ENCODE data around the gene CD300LF. TPM values are rescaled to one million over a fixed set of nuclear protein-coding genes. Genes with fewer than 3 reads are reported as not detected.
A peak's percentile ranks its signal among the peaks of the same experiment; 100 is the strongest.

The CD300LF gene
- total RNA-seq, 1 experiment from 2014 or later, result 2.4 TPM

GRCh38 chr17:74750327-74751069, 37.8 kb upstream of the CD300LF start:
- no TSS peak for BruUV-seq (replicated peaks)
- peak overlapping the region; percentile 87 for H3K27ac Mint-ChIP-seq (ENCODE audit: unreplicated experiment)
- Histone ChIP-seq H3K9me3 (no peaks in the 10 kb centered on the region), H3K36me3 (ENCODE audit: control insufficient read depth, insufficient read depth, low read length) (peaks cover 8% of the 10 kb centered on the region; the same call in 1 of the 2 replicates), H3K27me3 (replicated peaks; ENCODE audit: control insufficient read depth, insufficient read depth, low read length) (no peaks in the 10 kb centered on the region), H3K4me3 (ENCODE audit: low read depth, low read length) (peak overlapping the region; percentile 99), H3K4me1 (peaks cover 54% of the 10 kb centered on the region)
- DNase-seq, result peak in 1 of 2 experiments; percentile 55
- TF ChIP-seq CTCF (IDR thresholded peaks at IDR 0.05; ENCODE audit: insufficient read depth in 1 of 2, low read depth in 1 of 2, low read length in 1 of 2, severe bottlenecking in 1 of 2, unreplicated experiment in 1 of 2), result peak in 1 of 2 experiments; percentile 3
- ChIA-PET POLR2A (interaction anchor here (0.6 to 2.4 kb wide), 9 partner anchors 9 to 359 kb away, joined by 3 to 40 read pairs (median 8); partner anchors contain the start of genes CDR2L, NAT9 and RAB37), CTCF (interaction anchor here (0.7 to 8.1 kb wide), 9 partner anchors 8 to 774 kb away, joined by 6 to 102 read pairs (median 13); partner anchors contain the start of genes NAT9 and RAB37)
- peaks cover 10% of the 10 kb centered on the region for H3K9me3 Mint-ChIP-seq (ENCODE audit: unreplicated experiment)
- peaks cover 49% of the 10 kb centered on the region for H3K4me1 Mint-ChIP-seq (ENCODE audit: low read depth, unreplicated experiment)
- no peaks in the 10 kb centered on the region for H3K27me3 Mint-ChIP-seq (ENCODE audit: insufficient read depth, unreplicated experiment)
- intact Hi-C loops (cut with micrococcal nuclease; ENCODE audit: unreplicated experiment), result no loop called here
- H3K36me3 Mint-ChIP-seq (ENCODE audit: insufficient read depth, unreplicated experiment), result peaks cover 59% of the 10 kb centered on the region
- H3K4me3 Mint-ChIP-seq (ENCODE audit: unreplicated experiment), result peak overlapping the region; percentile 98

GRCh38 chr17:74750039-74750326, 37.3 kb upstream of the CD300LF start:
- ChIA-PET CTCF (interaction anchor here (0.7 to 8.1 kb wide), 10 partner anchors 9 to 775 kb away, joined by 3 to 102 read pairs (median 10); partner anchors contain the start of genes NAT9 and RAB37), POLR2A (interaction anchor here (0.6 to 2.4 kb wide), 9 partner anchors 10 to 359 kb away, joined by 3 to 40 read pairs (median 8); partner anchors contain the start of genes FDXR, NAT9 and RAB37)
- peaks cover 54% of the 10 kb centered on the region for H3K36me3 Mint-ChIP-seq (ENCODE audit: insufficient read depth, unreplicated experiment)
- no peak for DNase-seq
- intact Hi-C loops (cut with micrococcal nuclease; ENCODE audit: unreplicated experiment), result no loop called here
- peaks cover 45% of the 10 kb centered on the region for H3K4me1 Mint-ChIP-seq (ENCODE audit: low read depth, unreplicated experiment)
- peak overlapping the region; percentile 98 for H3K4me3 Mint-ChIP-seq (ENCODE audit: unreplicated experiment)
- peak overlapping the region; percentile 87 for H3K27ac Mint-ChIP-seq (ENCODE audit: unreplicated experiment)
- H3K9me3 ChIP-seq, result no peaks in the 10 kb centered on the region
- no TSS peak for BruUV-seq (replicated peaks)
- no peaks in the 10 kb centered on the region for H3K27me3 ChIP-seq (replicated peaks; ENCODE audit: control insufficient read depth, insufficient read depth, low read length)
- peak overlapping the region; percentile 99 for H3K4me3 ChIP-seq (ENCODE audit: low read depth, low read length)
- no peak for TF ChIP-seq CTCF (IDR thresholded peaks at IDR 0.05; ENCODE audit: insufficient read depth in 1 of 2, low read depth in 1 of 2, low read length in 1 of 2, severe bottlenecking in 1 of 2, unreplicated experiment in 1 of 2)
- H3K27me3 Mint-ChIP-seq (ENCODE audit: insufficient read depth, unreplicated experiment), result no peaks in the 10 kb centered on the region
- H3K4me1 ChIP-seq, result peaks cover 59% of the 10 kb centered on the region
- peaks cover 10% of the 10 kb centered on the region for H3K9me3 Mint-ChIP-seq (ENCODE audit: unreplicated experiment)
- H3K36me3 ChIP-seq (ENCODE audit: control insufficient read depth, insufficient read depth, low read length), result peaks cover 8% of the 10 kb centered on the region; the same call in 1 of the 2 replicates

- peaks cover 48% of the 10 kb centered on the region for H3K4me1 Mint-ChIP-seq (ENCODE audit: low read depth, unreplicated experiment)
- DNase-seq, result peak; percentile 57 to 81
- intact Hi-C loops (cut with micrococcal nuclease; ENCODE audit: unreplicated experiment), result loop anchor here (5.0 kb wide), 1 partner anchor 203 kb away; no protein-coding TSS in a partner anchor
These were observed 36.7 kb upstream of the CD300LF start for GRCh38 chr17:74749279-74750038.

More at GRCh38 chr17:74749279-74750038, 36.7 kb upstream of the CD300LF start:
- Mint-ChIP-seq H3K27ac (ENCODE audit: unreplicated experiment) (peak overlapping the region; percentile 87), H3K4me3 (ENCODE audit: unreplicated experiment) (peak overlapping the region; percentile 98), H3K9me3 (ENCODE audit: unreplicated experiment) (peaks cover 10% of the 10 kb centered on the region), H3K36me3 (ENCODE audit: insufficient read depth, unreplicated experiment) (peaks cover 54% of the 10 kb centered on the region), H3K27me3 (ENCODE audit: insufficient read depth, unreplicated experiment) (no peaks in the 10 kb centered on the region)
- Histone ChIP-seq H3K27me3 (replicated peaks; ENCODE audit: control insufficient read depth, insufficient read depth, low read length) (no peaks in the 10 kb centered on the region), H3K36me3 (ENCODE audit: control insufficient read depth, insufficient read depth, low read length) (peaks cover 8% of the 10 kb centered on the region; the same call in 1 of the 2 replicates), H3K4me3 (ENCODE audit: low read depth, low read length) (peak overlapping the region; percentile 99), H3K4me1 (peaks cover 65% of the 10 kb centered on the region), H3K9me3 (no peaks in the 10 kb centered on the region)
- no TSS peak for BruUV-seq (replicated peaks)
- CTCF ChIA-PET, result interaction anchor here (0.6 to 8.1 kb wide), 12 partner anchors 9 to 394 kb away, joined by 3 to 102 read pairs (median 8); partner anchors contain the start of genes NAT9 and RAB37
- TF ChIP-seq CTCF (IDR thresholded peaks at IDR 0.05; ENCODE audit: insufficient read depth in 1 of 2, low read depth in 1 of 2, low read length in 1 of 2, severe bottlenecking in 1 of 2, unreplicated experiment in 1 of 2), result peak in 1 of 2 experiments; percentile 2
- POLR2A ChIA-PET, result interaction anchor here (0.6 to 2.4 kb wide), 9 partner anchors 10 to 360 kb away, joined by 3 to 40 read pairs (median 8); partner anchors contain the start of genes FDXR, NAT9 and RAB37
